Liver (tissue), 9 donors: ENCODE data around the gene GULP1. TPM values are rescaled to one million over a fixed set of nuclear protein-coding genes. Genes with fewer than 3 reads are reported as not detected.

Experiments
- DNase-seq: peaks from one replicate; pipeline ENCODE4 v3.0.0-alpha.2; 2017; ENCODE audit warnings: low spot score
- H3K27ac ChIP-seq, 2 donors: one replicate each; pipeline ENCODE4 v1.7.0; 2013; ENCODE audit warnings: inconsistent platforms in 2 of 2, low read length in 2 of 2, control low read depth in 1 of 2, low read depth in 1 of 2, mild to moderate bottlenecking in 1 of 2
- H3K27me3 ChIP-seq, 4 donors: one replicate each; pipeline versions ENCODE4 v1.6.1 to v1.7.0; 2013; ENCODE audit warnings: low read length in 3 of 4, inconsistent platforms in 1 of 4, mild to moderate bottlenecking in 1 of 4, moderate library complexity in 1 of 4; ENCODE audit not compliant: control insufficient read depth in 4 of 4, insufficient read depth in 4 of 4
- H3K36me3 ChIP-seq, 4 donors: one replicate each; pipeline versions ENCODE4 v1.6.1 to v1.7.0; 2013; ENCODE audit warnings: low read length in 3 of 4, mild to moderate bottlenecking in 3 of 4, low read depth in 1 of 4, moderate library complexity in 1 of 4; ENCODE audit not compliant: control insufficient read depth in 4 of 4, insufficient read depth in 3 of 4
- H3K4me1 ChIP-seq, 4 donors: one replicate each; pipeline versions ENCODE4 v1.6.1 to v1.7.0; 2013; ENCODE audit warnings: low read length in 3 of 4, mild to moderate bottlenecking in 3 of 4, moderate library complexity in 1 of 4; ENCODE audit not compliant: control insufficient read depth in 4 of 4, insufficient read depth in 4 of 4
- H3K4me3 ChIP-seq, 3 donors: one replicate each; pipeline versions ENCODE4 v1.6.1 to v1.7.0; 2013; ENCODE audit warnings: low read length in 3 of 3, control low read depth in 1 of 3, low read depth in 1 of 3, mild to moderate bottlenecking in 1 of 3
- H3K9ac ChIP-seq, 2 donors: one replicate each; pipeline ENCODE4 v1.7.0; 2013; ENCODE audit warnings: low read length in 2 of 2, mild to moderate bottlenecking in 2 of 2, moderate library complexity in 2 of 2, control low read depth in 1 of 2, low read depth in 1 of 2
- H3K9me3 ChIP-seq, 4 donors: one replicate each; pipeline versions ENCODE4 v1.6.1 to v1.7.0; 2013; ENCODE audit warnings: low read length in 3 of 4; ENCODE audit not compliant: control insufficient read depth in 4 of 4
- ATF3 ChIP-seq: IDR thresholded peaks from 2 replicates; pipeline ENCODE4 v1.6.1; 2016; ENCODE audit warnings: antibody characterized with exemption
- CTCF ChIP-seq: fragments of 150-350 bp; IDR thresholded peaks from 2 replicates; pipeline ENCODE4 v1.5.1; 2017; ENCODE audit warnings: improper control_type of control experiment, low read depth, low read length; ENCODE audit not compliant: missing input control
- FOXA2 ChIP-seq: IDR thresholded peaks from 2 replicates; pipeline ENCODE4 v1.6.1; 2016; ENCODE audit warnings: antibody characterized with exemption
- GABPA ChIP-seq, 2 donors: IDR thresholded peaks in 1 of 2; conservative IDR thresholded peaks in 1 of 2; 2 replicates each; pipeline ENCODE4 v1.6.1; 2016; ENCODE audit warnings: antibody characterized with exemption in 2 of 2, mild to moderate bottlenecking in 1 of 2, moderate library complexity in 1 of 2
- HNF4A ChIP-seq, 2 donors: conservative IDR thresholded peaks; 2 replicates each; pipeline ENCODE4 v1.6.1; 2016; ENCODE audit warnings: antibody characterized with exemption in 2 of 2, mild to moderate bottlenecking in 2 of 2
- HNF4G ChIP-seq: IDR thresholded peaks from 2 replicates; pipeline ENCODE4 v1.6.1; 2016; ENCODE audit warnings: antibody characterized with exemption
- JUND ChIP-seq, 2 donors: IDR thresholded peaks; 2 replicates each; pipeline ENCODE4 v1.6.1; 2016; ENCODE audit warnings: antibody characterized with exemption in 2 of 2
- MAX ChIP-seq: IDR thresholded peaks from 2 replicates; pipeline ENCODE4 v1.6.1; 2016; ENCODE audit warnings: antibody characterized with exemption
- NR2F2 ChIP-seq: IDR thresholded peaks from 2 replicates; pipeline ENCODE4 v1.6.1; 2016; ENCODE audit warnings: antibody characterized with exemption
- RAD21 ChIP-seq, 2 donors: IDR thresholded peaks; 2 replicates each; pipeline ENCODE4 v1.6.1; 2016; ENCODE audit warnings: antibody characterized with exemption in 2 of 2, mild to moderate bottlenecking in 2 of 2
- RXRA ChIP-seq, 2 donors: IDR thresholded peaks; 2 replicates each; pipeline ENCODE4 v1.6.1; 2017 to 2018; ENCODE audit warnings: antibody characterized with exemption in 2 of 2, mild to moderate bottlenecking in 1 of 2
- SP1 ChIP-seq: IDR thresholded peaks from 2 replicates; pipeline ENCODE4 v1.6.1; 2018; ENCODE audit warnings: antibody characterized with exemption, mild to moderate bottlenecking
- TAF1 ChIP-seq: conservative IDR thresholded peaks from 2 replicates; pipeline ENCODE4 v1.6.1; 2016; ENCODE audit warnings: antibody characterized with exemption, mild to moderate bottlenecking
- ZBTB33 ChIP-seq: IDR thresholded peaks from 2 replicates; pipeline ENCODE4 v1.6.1; 2016; ENCODE audit warnings: antibody characterized with exemption
- WGBS: extraction: QIAGEN DNeasy Blood & Tissue Kit; methylation state at CpG from one replicate; pipeline ENCODE4 v1.1.7; 2013; 5-methylcytosine and 5-hydroxymethylcytosine counted together
- polyA plus RNA-seq, 2 donors: library from polyadenylated mRNA; stranded (reverse) in 1 of 2; unstranded in 1 of 2; fragments of 200-250 nt in 1 of 2; fragments of >200 nt in 1 of 2; fragmentation: Nextera tagmentation in 1 of 2; extraction: Ambion mirVana in 1 of 2; gene quantifications; one replicate each; pipeline versions ENCODE4 v1.2.1 to v1.2.3, GENCODE V29; 2013 to 2015
- total RNA-seq, 2 donors: library from RNA; depleted of rRNA; stranded (reverse); fragments of >200 nt; gene quantifications; one replicate each; pipeline ENCODE4 v1.2.3, GENCODE V29; 2014
- donor health status: healthy.
- donor health status: healthy.
- donor health status: healthy.
- donor health status: healthy.
- donor health status: healthy.

GULP1 gene
- total and polyA plus RNA-seq, 4 donors = 0.53 to 6.9 (median 0.89) TPM

- Histone ChIP-seq H3K4me1 (no peaks in the 10 kb centered on the region), H3K36me3 (no peaks in the 10 kb centered on the region), H3K27me3 (no peaks in the 10 kb centered on the region), H3K4me3 (no peak overlapping the region), H3K27ac (no peak overlapping the region), H3K9me3 (peaks cover 0 to 2% (median 0%) of the 10 kb centered on the region in 4 donors), H3K9ac (no peak overlapping the region)
- WGBS = 60% methylated on average over 1 of the region's 1 CpG
- no peak for DNase-seq
- TF ChIP-seq CTCF (no peak), GABPA (IDR thresholded peaks at IDR 0.05 in 1 of 2, conservative IDR thresholded peaks at IDR 0.05 in 1 of 2) (no peak), RAD21 (IDR thresholded peaks at IDR 0.05) (no peak), RXRA (IDR thresholded peaks at IDR 0.05) (no peak), SP1 (no peak), MAX (no peak)
Observed at GRCh38 chr2:188251034-188251433, 40.6 kb upstream of the GULP1 start.

GRCh38 chr2:188256420-188256819 lies 35.3 kb upstream of the GULP1 start:
- Histone ChIP-seq H3K9ac (no peak overlapping the region), H3K27ac (no peak overlapping the region), H3K27me3 (no peaks in the 10 kb centered on the region), H3K9me3 (peaks cover 0 to 2% (median 0%) of the 10 kb centered on the region in 4 donors), H3K36me3 (no peaks in the 10 kb centered on the region), H3K4me1 (no peaks in the 10 kb centered on the region), H3K4me3 (no peak overlapping the region)
- TF ChIP-seq TAF1 (no peak), JUND (IDR thresholded peaks at IDR 0.05) (no peak), NR2F2 (no peak), HNF4A (conservative IDR thresholded peaks at IDR 0.05) (no peak), RAD21 (IDR thresholded peaks at IDR 0.05) (no peak), HNF4G (no peak)
- no peak for DNase-seq

GRCh38 chr2:188265315-188265714 lies 26.4 kb upstream of the GULP1 start:
- TF ChIP-seq SP1 (no peak), NR2F2 (no peak), ZBTB33 (no peak), CTCF (no peak), RXRA (IDR thresholded peaks at IDR 0.05) (no peak), FOXA2 (no peak), ATF3 (no peak), RAD21 (IDR thresholded peaks at IDR 0.05) (no peak), HNF4G (no peak), HNF4A (conservative IDR thresholded peaks at IDR 0.05) (no peak), TAF1 (no peak), JUND (IDR thresholded peaks at IDR 0.05) (no peak)
- H3K9ac ChIP-seq = no peak overlapping the region
- no peaks in the 10 kb centered on the region for H3K36me3 ChIP-seq
- DNase-seq = no peak
- H3K27ac ChIP-seq = no peak overlapping the region
- no peaks in the 10 kb centered on the region for H3K27me3 ChIP-seq
- 82% methylated on average over 2 of the region's 2 CpGs for WGBS
- no peaks in the 10 kb centered on the region for H3K4me1 ChIP-seq
- H3K4me3 ChIP-seq = no peak overlapping the region
- peaks cover 0 to 2% (median 0%) of the 10 kb centered on the region in 4 donors for H3K9me3 ChIP-seq
